ENCODE measurements around the gene MYOG.

Gene MYOG

DNA sequence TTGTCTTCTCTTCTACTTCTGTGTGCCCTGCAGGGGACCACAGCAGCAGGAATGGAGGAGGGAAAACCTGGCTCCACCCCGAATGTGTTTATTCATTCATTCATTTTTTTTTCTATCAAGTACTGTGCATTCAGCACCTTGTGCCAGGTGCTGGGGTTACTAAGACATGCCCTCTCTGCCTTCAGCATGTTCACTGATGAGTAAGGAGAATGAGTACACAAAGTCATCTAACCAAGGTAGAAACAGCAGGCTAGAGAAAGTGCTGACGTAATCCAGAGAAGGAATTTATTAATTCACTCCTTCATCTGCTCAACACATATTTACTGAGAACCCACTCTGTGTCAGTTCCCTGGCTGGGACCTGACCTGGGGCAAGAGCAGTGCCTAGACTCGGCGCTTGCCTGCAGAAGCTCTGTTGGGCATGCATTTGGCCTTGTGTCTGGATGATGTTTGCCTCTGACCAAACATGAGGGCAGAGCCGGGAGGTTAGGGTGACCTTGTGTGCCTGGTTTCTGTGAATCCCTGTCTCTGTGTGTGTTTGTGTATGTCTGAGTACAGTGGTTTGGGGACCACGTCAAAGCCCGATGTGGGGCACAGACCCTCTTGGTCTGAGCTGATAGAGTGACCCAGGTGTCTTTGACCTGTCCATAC is 3.3 kb upstream of the MYOG start (continued):
- TF ChIP-seq, protein P1, sequence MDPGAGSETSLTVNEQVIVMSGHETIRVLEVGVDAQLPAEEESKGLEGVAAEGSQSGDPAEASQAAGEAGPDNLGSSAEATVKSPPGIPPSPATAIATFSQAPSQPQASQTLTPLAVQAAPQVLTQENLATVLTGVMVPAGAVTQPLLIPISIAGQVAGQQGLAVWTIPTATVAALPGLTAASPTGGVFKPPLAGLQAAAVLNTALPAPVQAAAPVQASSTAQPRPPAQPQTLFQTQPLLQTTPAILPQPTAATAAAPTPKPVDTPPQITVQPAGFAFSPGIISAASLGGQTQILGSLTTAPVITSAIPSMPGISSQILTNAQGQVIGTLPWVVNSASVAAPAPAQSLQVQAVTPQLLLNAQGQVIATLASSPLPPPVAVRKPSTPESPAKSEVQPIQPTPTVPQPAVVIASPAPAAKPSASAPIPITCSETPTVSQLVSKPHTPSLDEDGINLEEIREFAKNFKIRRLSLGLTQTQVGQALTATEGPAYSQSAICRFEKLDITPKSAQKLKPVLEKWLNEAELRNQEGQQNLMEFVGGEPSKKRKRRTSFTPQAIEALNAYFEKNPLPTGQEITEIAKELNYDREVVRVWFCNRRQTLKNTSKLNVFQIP (CRISPR knock-in tag; IDR thresholded peaks at IDR 0.05; ENCODE audit: borderline replicate concordance, low read depth): no peak
- TF ChIP-seq ZFP30 (CRISPR knock-in tag; IDR thresholded peaks at IDR 0.05) (no peak), ZNF70 (CRISPR knock-in tag; IDR thresholded peaks at IDR 0.05) (no peak)
- TF ChIP-seq, protein P2, sequence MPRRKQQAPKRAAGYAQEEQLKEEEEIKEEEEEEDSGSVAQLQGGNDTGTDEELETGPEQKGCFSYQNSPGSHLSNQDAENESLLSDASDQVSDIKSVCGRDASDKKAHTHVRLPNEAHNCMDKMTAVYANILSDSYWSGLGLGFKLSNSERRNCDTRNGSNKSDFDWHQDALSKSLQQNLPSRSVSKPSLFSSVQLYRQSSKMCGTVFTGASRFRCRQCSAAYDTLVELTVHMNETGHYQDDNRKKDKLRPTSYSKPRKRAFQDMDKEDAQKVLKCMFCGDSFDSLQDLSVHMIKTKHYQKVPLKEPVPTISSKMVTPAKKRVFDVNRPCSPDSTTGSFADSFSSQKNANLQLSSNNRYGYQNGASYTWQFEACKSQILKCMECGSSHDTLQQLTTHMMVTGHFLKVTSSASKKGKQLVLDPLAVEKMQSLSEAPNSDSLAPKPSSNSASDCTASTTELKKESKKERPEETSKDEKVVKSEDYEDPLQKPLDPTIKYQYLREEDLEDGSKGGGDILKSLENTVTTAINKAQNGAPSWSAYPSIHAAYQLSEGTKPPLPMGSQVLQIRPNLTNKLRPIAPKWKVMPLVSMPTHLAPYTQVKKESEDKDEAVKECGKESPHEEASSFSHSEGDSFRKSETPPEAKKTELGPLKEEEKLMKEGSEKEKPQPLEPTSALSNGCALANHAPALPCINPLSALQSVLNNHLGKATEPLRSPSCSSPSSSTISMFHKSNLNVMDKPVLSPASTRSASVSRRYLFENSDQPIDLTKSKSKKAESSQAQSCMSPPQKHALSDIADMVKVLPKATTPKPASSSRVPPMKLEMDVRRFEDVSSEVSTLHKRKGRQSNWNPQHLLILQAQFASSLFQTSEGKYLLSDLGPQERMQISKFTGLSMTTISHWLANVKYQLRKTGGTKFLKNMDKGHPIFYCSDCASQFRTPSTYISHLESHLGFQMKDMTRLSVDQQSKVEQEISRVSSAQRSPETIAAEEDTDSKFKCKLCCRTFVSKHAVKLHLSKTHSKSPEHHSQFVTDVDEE (CRISPR knock-in tag; IDR thresholded peaks at IDR 0.05): no peak

DNA sequence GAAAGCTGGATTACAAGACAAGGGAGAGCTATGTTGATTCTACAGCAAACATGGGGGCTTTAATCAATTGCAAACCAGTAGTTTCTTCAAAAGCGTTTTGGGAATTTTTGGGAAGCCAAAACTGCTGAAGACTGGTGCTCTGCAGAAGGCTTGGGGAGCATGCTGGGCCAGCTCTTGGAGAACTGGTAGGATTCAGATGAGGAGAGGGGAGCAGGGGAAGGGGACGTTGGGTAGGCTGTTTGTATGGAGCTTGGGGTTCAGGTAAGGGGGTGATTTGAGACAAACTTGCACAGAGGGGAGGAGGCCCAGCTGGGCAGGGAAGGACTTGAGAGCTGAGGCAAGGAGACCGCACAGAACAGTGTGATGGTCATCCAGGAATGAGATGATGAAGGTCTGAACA is 2.6 kb upstream of the MYOG start:
- no peak for ATAC-seq
- TF ChIP-seq ZFP3 (CRISPR knock-in tag; IDR thresholded peaks at IDR 0.05) (no peak), ZNF70 (CRISPR knock-in tag; IDR thresholded peaks at IDR 0.05) (no peak), OSR1 (CRISPR knock-in tag; IDR thresholded peaks at IDR 0.05) (no peak), ESRRG (CRISPR knock-in tag; IDR thresholded peaks at IDR 0.05) (no peak), GLIS3 (CRISPR knock-in tag; IDR thresholded peaks at IDR 0.05) (no peak), ZNF8 (CRISPR knock-in tag; IDR thresholded peaks at IDR 0.05) (no peak), CSDC2 (CRISPR knock-in tag; IDR thresholded peaks at IDR 0.05) (no peak), PPARA (CRISPR knock-in tag; IDR thresholded peaks at IDR 0.05; ENCODE audit: borderline replicate concordance) (no peak), ZFP30 (CRISPR knock-in tag; IDR thresholded peaks at IDR 0.05) (no peak), TCF4 (CRISPR knock-in tag; IDR thresholded peaks at IDR 0.05; ENCODE audit: borderline replicate concordance) (no peak), BACH2 (CRISPR knock-in tag; IDR thresholded peaks at IDR 0.05; ENCODE audit: borderline replicate concordance) (no peak), ZC3H10 (CRISPR knock-in tag; IDR thresholded peaks at IDR 0.05) (no peak), ZNF565 (CRISPR knock-in tag; conservative IDR thresholded peaks at IDR 0.05; ENCODE audit: low read depth) (no peak), ARNTL (CRISPR knock-in tag; IDR thresholded peaks at IDR 0.05; ENCODE audit: borderline replicate concordance, low read depth) (no peak)
- TF ChIP-seq, protein P3, sequence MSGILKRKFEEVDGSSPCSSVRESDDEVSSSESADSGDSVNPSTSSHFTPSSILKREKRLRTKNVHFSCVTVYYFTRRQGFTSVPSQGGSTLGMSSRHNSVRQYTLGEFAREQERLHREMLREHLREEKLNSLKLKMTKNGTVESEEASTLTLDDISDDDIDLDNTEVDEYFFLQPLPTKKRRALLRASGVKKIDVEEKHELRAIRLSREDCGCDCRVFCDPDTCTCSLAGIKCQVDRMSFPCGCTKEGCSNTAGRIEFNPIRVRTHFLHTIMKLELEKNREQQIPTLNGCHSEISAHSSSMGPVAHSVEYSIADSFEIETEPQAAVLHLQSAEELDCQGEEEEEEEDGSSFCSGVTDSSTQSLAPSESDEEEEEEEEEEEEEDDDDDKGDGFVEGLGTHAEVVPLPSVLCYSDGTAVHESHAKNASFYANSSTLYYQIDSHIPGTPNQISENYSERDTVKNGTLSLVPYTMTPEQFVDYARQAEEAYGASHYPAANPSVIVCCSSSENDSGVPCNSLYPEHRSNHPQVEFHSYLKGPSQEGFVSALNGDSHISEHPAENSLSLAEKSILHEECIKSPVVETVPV (CRISPR knock-in tag; IDR thresholded peaks at IDR 0.05): no peak
- TF ChIP-seq, protein P4, sequence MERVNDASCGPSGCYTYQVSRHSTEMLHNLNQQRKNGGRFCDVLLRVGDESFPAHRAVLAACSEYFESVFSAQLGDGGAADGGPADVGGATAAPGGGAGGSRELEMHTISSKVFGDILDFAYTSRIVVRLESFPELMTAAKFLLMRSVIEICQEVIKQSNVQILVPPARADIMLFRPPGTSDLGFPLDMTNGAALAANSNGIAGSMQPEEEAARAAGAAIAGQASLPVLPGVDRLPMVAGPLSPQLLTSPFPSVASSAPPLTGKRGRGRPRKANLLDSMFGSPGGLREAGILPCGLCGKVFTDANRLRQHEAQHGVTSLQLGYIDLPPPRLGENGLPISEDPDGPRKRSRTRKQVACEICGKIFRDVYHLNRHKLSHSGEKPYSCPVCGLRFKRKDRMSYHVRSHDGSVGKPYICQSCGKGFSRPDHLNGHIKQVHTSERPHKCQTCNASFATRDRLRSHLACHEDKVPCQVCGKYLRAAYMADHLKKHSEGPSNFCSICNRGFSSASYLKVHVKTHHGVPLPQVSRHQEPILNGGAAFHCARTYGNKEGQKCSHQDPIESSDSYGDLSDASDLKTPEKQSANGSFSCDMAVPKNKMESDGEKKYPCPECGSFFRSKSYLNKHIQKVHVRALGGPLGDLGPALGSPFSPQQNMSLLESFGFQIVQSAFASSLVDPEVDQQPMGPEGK (CRISPR knock-in tag; IDR thresholded peaks at IDR 0.05; ENCODE audit: borderline replicate concordance): no peak

DNA sequence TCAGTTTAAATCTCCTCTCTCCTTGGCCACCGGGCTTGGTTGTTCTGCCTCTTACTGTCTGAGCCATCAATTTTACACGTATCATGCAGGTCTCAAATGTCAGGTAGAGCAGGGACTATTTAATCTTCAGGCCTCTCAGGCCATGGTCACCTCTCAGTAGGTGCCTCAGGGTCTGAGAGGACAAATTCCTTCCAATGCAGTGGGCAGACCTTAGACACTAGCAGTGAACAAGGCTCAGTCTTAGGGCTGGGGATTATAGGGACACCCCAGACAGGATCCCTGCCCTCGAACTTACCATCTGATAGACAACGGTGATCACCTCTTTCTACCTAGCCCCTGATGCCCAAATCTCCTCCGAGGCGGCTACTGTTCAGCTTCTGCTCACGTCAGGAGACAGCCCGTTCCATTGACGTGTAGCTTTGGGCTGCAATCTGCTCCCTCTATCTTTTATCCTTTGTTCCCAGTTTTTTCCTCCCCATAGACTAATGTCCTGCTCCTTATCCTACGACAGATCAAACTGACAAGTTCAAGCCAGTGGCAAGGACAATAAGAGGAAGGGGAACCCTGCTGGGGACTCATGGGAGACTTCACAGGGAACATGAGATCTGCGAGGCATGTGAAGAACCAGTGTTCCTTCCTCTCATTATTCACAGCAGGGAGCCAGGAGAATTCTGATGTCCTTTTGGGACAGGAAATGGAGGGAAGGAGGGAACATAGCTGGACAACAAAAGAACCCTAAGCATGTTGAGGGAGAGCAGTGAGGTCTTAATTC is 1.4 kb upstream of the MYOG start:
- TF ChIP-seq RARB (CRISPR knock-in tag; IDR thresholded peaks at IDR 0.05) (no peak), BACH2 (CRISPR knock-in tag; IDR thresholded peaks at IDR 0.05; ENCODE audit: borderline replicate concordance) (no peak)
- no peak for ATAC-seq

Measured in SK-N-SH treated with all-trans-retinoic acid at 6 μM for 48 hours (cell line).